ENCODE measurements around the gene STX5. TPM values are rescaled to one million over a fixed set of nuclear protein-coding genes. Genes with fewer than 3 reads are reported as not detected.

STX5 gene
- total and polyA plus RNA-seq, 9 of the 15 experiments (the other 6 are each of a cell fraction or from before 2014, with no cell fraction given): 2.8 to 28.6 (median 23.7) TPM

DNA sequence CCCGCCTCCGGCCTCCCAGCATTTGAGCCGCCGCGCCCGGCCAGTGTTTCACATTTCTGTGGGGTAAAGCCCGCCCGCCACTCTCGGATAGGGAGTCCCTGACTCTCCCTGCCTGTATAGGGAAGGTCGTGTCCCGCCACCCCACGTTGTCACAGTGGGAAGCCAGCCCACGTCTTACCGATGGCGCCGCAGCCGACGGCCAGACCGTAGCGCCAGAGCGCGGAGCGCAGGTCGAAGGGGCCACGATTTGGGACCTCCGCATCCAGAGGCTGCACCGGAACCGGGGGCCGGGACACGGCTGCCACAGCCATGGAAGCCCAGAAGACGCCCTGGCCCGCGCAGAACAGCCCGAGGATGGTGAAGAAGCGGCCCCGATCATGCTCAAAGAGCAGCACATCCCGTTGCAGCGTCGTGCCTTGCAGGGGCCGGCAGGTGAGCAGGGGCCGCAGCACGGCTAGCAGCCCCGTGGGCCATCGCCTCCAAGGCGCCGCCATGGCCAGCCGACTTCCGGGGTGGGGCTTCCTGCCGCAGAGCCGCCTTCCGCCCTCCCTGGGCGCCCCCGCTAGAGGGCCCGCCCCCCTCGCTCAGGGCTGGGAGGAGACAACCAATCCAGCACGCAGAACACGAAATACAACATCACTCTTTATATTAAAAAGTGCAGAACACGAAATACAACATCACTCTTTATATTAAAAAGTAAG is 40.2 kb downstream of the STX5 start, which contains the start of gene TMEM223 (continued):
- TF ChIP-seq TEAD4 (IDR thresholded peaks at IDR 0.05; ENCODE audit: low read length): 0 out of 2 replicates have a peak, but pooled peaks have one; percentile 3
- TF ChIP-seq TEAD4 (CRISPR knock-in tag; IDR thresholded peaks at IDR 0.05; ENCODE audit: borderline replicate concordance): no peak
- TF ChIP-seq, protein P1, sequence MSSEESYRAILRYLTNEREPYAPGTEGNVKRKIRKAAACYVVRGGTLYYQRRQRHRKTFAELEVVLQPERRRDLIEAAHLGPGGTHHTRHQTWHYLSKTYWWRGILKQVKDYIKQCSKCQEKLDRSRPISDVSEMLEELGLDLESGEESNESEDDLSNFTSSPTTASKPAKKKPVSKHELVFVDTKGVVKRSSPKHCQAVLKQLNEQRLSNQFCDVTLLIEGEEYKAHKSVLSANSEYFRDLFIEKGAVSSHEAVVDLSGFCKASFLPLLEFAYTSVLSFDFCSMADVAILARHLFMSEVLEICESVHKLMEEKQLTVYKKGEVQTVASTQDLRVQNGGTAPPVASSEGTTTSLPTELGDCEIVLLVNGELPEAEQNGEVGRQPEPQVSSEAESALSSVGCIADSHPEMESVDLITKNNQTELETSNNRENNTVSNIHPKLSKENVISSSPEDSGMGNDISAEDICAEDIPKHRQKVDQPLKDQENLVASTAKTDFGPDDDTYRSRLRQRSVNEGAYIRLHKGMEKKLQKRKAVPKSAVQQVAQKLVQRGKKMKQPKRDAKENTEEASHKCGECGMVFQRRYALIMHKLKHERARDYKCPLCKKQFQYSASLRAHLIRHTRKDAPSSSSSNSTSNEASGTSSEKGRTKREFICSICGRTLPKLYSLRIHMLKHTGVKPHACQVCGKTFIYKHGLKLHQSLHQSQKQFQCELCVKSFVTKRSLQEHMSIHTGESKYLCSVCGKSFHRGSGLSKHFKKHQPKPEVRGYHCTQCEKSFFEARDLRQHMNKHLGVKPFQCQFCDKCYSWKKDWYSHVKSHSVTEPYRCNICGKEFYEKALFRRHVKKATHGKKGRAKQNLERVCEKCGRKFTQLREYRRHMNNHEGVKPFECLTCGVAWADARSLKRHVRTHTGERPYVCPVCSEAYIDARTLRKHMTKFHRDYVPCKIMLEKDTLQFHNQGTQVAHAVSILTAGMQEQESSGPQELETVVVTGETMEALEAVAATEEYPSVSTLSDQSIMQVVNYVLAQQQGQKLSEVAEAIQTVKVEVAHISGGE (CRISPR knock-in tag; IDR thresholded peaks at IDR 0.05): peak in 2 of 3 experiments; percentile 48 to 61; a peak in 2 of 6 replicates
- TF ChIP-seq, protein P2, sequence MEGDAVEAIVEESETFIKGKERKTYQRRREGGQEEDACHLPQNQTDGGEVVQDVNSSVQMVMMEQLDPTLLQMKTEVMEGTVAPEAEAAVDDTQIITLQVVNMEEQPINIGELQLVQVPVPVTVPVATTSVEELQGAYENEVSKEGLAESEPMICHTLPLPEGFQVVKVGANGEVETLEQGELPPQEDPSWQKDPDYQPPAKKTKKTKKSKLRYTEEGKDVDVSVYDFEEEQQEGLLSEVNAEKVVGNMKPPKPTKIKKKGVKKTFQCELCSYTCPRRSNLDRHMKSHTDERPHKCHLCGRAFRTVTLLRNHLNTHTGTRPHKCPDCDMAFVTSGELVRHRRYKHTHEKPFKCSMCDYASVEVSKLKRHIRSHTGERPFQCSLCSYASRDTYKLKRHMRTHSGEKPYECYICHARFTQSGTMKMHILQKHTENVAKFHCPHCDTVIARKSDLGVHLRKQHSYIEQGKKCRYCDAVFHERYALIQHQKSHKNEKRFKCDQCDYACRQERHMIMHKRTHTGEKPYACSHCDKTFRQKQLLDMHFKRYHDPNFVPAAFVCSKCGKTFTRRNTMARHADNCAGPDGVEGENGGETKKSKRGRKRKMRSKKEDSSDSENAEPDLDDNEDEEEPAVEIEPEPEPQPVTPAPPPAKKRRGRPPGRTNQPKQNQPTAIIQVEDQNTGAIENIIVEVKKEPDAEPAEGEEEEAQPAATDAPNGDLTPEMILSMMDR (IDR thresholded peaks at IDR 0.05 in 2 of 3, conservative IDR thresholded peaks at IDR 0.05 in 1 of 3; ENCODE audit: insufficient read depth in 2 of 3, low read depth in 1 of 3, low read length in 3 of 3): peak in 1 of 3 experiments; percentile 16; a peak in 2 of 6 replicates
- no peak for TF ChIP-seq JUN (IDR thresholded peaks at IDR 0.05; ENCODE audit: borderline replicate concordance, low read depth, low read length)
- TF ChIP-seq JUN (CRISPR knock-in tag; IDR thresholded peaks at IDR 0.05; ENCODE audit: borderline replicate concordance): peak; percentile 76; the same call in 1 of the 2 replicates
- no peak for TF ChIP-seq NFRKB (IDR thresholded peaks at IDR 0.05; ENCODE audit: low read depth)
- no peak for TF ChIP-seq PHTF2 (CRISPR knock-in tag; IDR thresholded peaks at IDR 0.05)
- TF ChIP-seq, protein P3, sequence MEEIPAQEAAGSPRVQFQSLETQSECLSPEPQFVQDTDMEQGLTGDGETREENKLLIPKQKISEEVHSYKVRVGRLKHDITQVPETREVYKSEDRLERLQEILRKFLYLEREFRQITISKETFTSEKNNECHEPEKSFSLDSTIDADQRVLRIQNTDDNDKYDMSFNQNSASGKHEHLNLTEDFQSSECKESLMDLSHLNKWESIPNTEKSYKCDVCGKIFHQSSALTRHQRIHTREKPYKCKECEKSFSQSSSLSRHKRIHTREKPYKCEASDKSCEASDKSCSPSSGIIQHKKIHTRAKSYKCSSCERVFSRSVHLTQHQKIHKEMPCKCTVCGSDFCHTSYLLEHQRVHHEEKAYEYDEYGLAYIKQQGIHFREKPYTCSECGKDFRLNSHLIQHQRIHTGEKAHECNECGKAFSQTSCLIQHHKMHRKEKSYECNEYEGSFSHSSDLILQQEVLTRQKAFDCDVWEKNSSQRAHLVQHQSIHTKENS (CRISPR knock-in tag; IDR thresholded peaks at IDR 0.05): 0 out of 2 replicates have a peak, but pooled peaks have one; percentile 66
- TF ChIP-seq, protein P4, sequence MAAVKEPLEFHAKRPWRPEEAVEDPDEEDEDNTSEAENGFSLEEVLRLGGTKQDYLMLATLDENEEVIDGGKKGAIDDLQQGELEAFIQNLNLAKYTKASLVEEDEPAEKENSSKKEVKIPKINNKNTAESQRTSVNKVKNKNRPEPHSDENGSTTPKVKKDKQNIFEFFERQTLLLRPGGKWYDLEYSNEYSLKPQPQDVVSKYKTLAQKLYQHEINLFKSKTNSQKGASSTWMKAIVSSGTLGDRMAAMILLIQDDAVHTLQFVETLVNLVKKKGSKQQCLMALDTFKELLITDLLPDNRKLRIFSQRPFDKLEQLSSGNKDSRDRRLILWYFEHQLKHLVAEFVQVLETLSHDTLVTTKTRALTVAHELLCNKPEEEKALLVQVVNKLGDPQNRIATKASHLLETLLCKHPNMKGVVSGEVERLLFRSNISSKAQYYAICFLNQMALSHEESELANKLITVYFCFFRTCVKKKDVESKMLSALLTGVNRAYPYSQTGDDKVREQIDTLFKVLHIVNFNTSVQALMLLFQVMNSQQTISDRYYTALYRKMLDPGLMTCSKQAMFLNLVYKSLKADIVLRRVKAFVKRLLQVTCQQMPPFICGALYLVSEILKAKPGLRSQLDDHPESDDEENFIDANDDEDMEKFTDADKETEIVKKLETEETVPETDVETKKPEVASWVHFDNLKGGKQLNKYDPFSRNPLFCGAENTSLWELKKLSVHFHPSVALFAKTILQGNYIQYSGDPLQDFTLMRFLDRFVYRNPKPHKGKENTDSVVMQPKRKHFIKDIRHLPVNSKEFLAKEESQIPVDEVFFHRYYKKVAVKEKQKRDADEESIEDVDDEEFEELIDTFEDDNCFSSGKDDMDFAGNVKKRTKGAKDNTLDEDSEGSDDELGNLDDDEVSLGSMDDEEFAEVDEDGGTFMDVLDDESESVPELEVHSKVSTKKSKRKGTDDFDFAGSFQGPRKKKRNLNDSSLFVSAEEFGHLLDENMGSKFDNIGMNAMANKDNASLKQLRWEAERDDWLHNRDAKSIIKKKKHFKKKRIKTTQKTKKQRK (IDR thresholded peaks at IDR 0.05; ENCODE audit: borderline replicate concordance, low read depth, low read length): no peak
- TF ChIP-seq POLR2AphosphoS5 (IDR thresholded peaks at IDR 0.05; ENCODE audit: control insufficient read depth, insufficient read depth, low read depth, low read length): peak; percentile 81
- TF ChIP-seq MED1 (CRISPR knock-in tag; IDR thresholded peaks at IDR 0.05; ENCODE audit: borderline replicate concordance): no peak
- TF ChIP-seq SMARCA5 (IDR thresholded peaks at IDR 0.05): no peak
- TF ChIP-seq ZBTB17 (CRISPR knock-in tag; IDR thresholded peaks at IDR 0.05): peak; percentile 81
- TF ChIP-seq STAT5A (IDR thresholded peaks at IDR 0.05; ENCODE audit: borderline replicate concordance, low read length): no peak
- no peak for TF ChIP-seq NEUROD1 (IDR thresholded peaks at IDR 0.05; ENCODE audit: borderline replicate concordance, low read depth, low read length, partially characterized antibody)
- no peak for TF ChIP-seq SRSF7 (optimal IDR thresholded peaks at IDR 0.05; ENCODE audit: low read depth, low read length)

All from K562 (cell line).